WTC11 (cell line): ENCODE data around the gene GLCCI1. TPM values are rescaled to one million over a fixed set of nuclear protein-coding genes. Genes with fewer than 3 reads are reported as not detected.
A peak's percentile ranks its signal among the peaks of the same experiment; 100 is the strongest.

Experiments
- ATAC-seq: fragments of 200-7000 bp; cut with Tn5 transposase; 2 replicates; pipeline ENCODE4 v1.10.0; 2021; ENCODE audit warnings: mild to moderate bottlenecking, moderate library complexity
- CTCF ChIA-PET: fragments of 300-600 bp; sonication (Branson Sonifier 250); formaldehyde crosslinking; loops from one replicate; lab custom pipeline; 2021; ENCODE audit warnings: antibody characterized with exemption; lab: Charles Lee
- POLR2A ChIA-PET: fragments of 350-600 bp; sonication (Branson Sonifier 250); formaldehyde crosslinking; loops from one replicate; lab custom pipeline; 2021; ENCODE audit warnings: antibody characterized with exemption; lab: Charles Lee
- DNase-seq: peaks from one replicate; pipeline ENCODE4 v3.0.0; 2021; ENCODE audit warnings: low spot score
- H3K27ac Mint-ChIP-seq: 2 replicates; pipeline ENCODE4 v1.8.0; 2021; ENCODE audit warnings: mixed read lengths
- H3K27me3 Mint-ChIP-seq: 2 replicates; pipeline ENCODE4 v1.8.0; 2021; ENCODE audit warnings: low read depth, mild to moderate bottlenecking, moderate library complexity, mixed read lengths
- H3K36me3 Mint-ChIP-seq: 2 replicates; pipeline ENCODE4 v1.8.0; 2021; ENCODE audit warnings: mixed read lengths
- H3K4me1 Mint-ChIP-seq: 2 replicates; pipeline ENCODE4 v1.8.0; 2022; ENCODE audit warnings: mixed read lengths
- H3K4me3 Mint-ChIP-seq: 2 replicates; pipeline ENCODE4 v1.8.0; 2021; ENCODE audit warnings: mild to moderate bottlenecking, moderate library complexity, mixed read lengths
- H3K9me3 Mint-ChIP-seq: 2 replicates; pipeline ENCODE4 v1.8.0; 2021; ENCODE audit warnings: mixed read lengths
- ATF1 ChIP-seq: sonication (generic); formaldehyde crosslinking; IDR thresholded peaks from 2 replicates; pipeline ENCODE4 v1.8.1; 2023; ENCODE audit warnings: mild to moderate bottlenecking, moderate library complexity, missing genetic modification reagents
- ESRRA ChIP-seq: sonication (generic); formaldehyde crosslinking; IDR thresholded peaks from 2 replicates; pipeline ENCODE4 v1.8.1; 2022; ENCODE audit warnings: mild to moderate bottlenecking, missing genetic modification reagents, borderline replicate concordance
- FOXJ3 ChIP-seq: sonication (generic); formaldehyde crosslinking; IDR thresholded peaks from 2 replicates; pipeline ENCODE4 v1.9.0; 2021; ENCODE audit warnings: missing genetic modification reagents, mild to moderate bottlenecking, borderline replicate concordance
- JAZF1 ChIP-seq: fragments of 250-450 bp; sonication (Bioruptor Pico); IDR thresholded peaks from 2 replicates; pipeline ENCODE4 v1.9.0; 2021; ENCODE audit warnings: moderate library complexity, mild to moderate bottlenecking, inconsistent platforms
- KAT7 ChIP-seq: sonication (generic); formaldehyde crosslinking; IDR thresholded peaks from 2 replicates; pipeline ENCODE4 v1.8.1; 2023; ENCODE audit warnings: missing genetic modification reagents, mild to moderate bottlenecking, borderline replicate concordance
- MXD4 ChIP-seq: fragments of 250-450 bp; sonication (Bioruptor Pico); IDR thresholded peaks from 2 replicates; pipeline ENCODE4 v1.8.0; 2021; ENCODE audit warnings: mild to moderate bottlenecking, moderate library complexity, borderline replicate concordance
- NFE2L1 ChIP-seq: sonication (generic); formaldehyde crosslinking; IDR thresholded peaks from 2 replicates; pipeline ENCODE4 v1.8.1; 2023; ENCODE audit warnings: missing genetic modification reagents
- NR2C2 ChIP-seq: sonication (generic); formaldehyde crosslinking; IDR thresholded peaks from 2 replicates; pipeline ENCODE4 v1.8.0; 2022; ENCODE audit warnings: mild to moderate bottlenecking, missing genetic modification reagents
- NR3C1 ChIP-seq: sonication (generic); formaldehyde crosslinking; conservative IDR thresholded peaks from 2 replicates; pipeline ENCODE4 v1.8.1; 2023; ENCODE audit warnings: low read depth, mild to moderate bottlenecking, missing genetic modification reagents
- RORB ChIP-seq: fragments of 250-450 bp; sonication (Bioruptor Pico); IDR thresholded peaks from 2 replicates; pipeline ENCODE4 v1.9.0; 2021; ENCODE audit warnings: mild to moderate bottlenecking
- SMAD3 ChIP-seq: sonication (generic); formaldehyde crosslinking; IDR thresholded peaks from 2 replicates; pipeline ENCODE4 v1.8.0; 2022; ENCODE audit warnings: missing genetic modification reagents, mild to moderate bottlenecking, borderline replicate concordance
- SMAD4 ChIP-seq: sonication (generic); formaldehyde crosslinking; IDR thresholded peaks from 2 replicates; pipeline ENCODE4 v1.8.0; 2022; ENCODE audit warnings: mild to moderate bottlenecking, missing genetic modification reagents
- ZNF317 ChIP-seq: sonication (generic); formaldehyde crosslinking; IDR thresholded peaks from 2 replicates; pipeline ENCODE4 v1.8.1; 2023; ENCODE audit warnings: low read depth, mild to moderate bottlenecking, moderate library complexity, missing genetic modification reagents, borderline replicate concordance
- ZNF396 ChIP-seq: fragments of 250-450 bp; sonication (Bioruptor Pico); IDR thresholded peaks from 2 replicates; pipeline ENCODE4 v1.8.0; 2021; ENCODE audit warnings: mild to moderate bottlenecking, moderate library complexity, borderline replicate concordance
- ZNF671 ChIP-seq: fragments of 250-450 bp; sonication (Bioruptor Pico); IDR thresholded peaks from 2 replicates; pipeline ENCODE4 v1.8.0; 2021; ENCODE audit warnings: mild to moderate bottlenecking
- total RNA-seq: library from RNA; stranded (reverse); gene quantifications from 3 replicates; pipeline ENCODE4 v1.2.3, GENCODE V29; 2021
- TF ChIP-seq, protein P1 (sequence below): fragments of 250-450 bp; sonication (Bioruptor Pico); conservative IDR thresholded peaks from 2 replicates; pipeline ENCODE4 v1.9.0; 2021; ENCODE audit warnings: mild to moderate bottlenecking
- TF ChIP-seq, protein P2 (sequence below): fragments of 200-600 bp; IDR thresholded peaks from 2 replicates; pipeline ENCODE4 v1.8.0; 2022; ENCODE audit warnings: antibody characterized with exemption
- TF ChIP-seq, protein P3 (sequence below): sonication (generic); formaldehyde crosslinking; IDR thresholded peaks from 2 replicates; pipeline ENCODE4 v1.8.1; 2023; ENCODE audit warnings: mild to moderate bottlenecking, missing genetic modification reagents, borderline replicate concordance
- TF ChIP-seq, protein P4 (sequence below): sonication (generic); formaldehyde crosslinking; IDR thresholded peaks from 2 replicates; pipeline ENCODE4 v1.8.1; 2023; ENCODE audit warnings: mild to moderate bottlenecking, missing genetic modification reagents, moderate library complexity
- TF ChIP-seq, protein P5 (sequence below): sonication (generic); formaldehyde crosslinking; IDR thresholded peaks from 2 replicates; pipeline ENCODE4 v1.8.1; 2022; ENCODE audit warnings: low read depth, mild to moderate bottlenecking, moderate library complexity, missing genetic modification reagents, borderline replicate concordance
- TF ChIP-seq, protein P6 (sequence below): sonication (generic); formaldehyde crosslinking; IDR thresholded peaks from 2 replicates; pipeline ENCODE4 v1.8.1; 2023; ENCODE audit warnings: mild to moderate bottlenecking, missing genetic modification reagents
- TF ChIP-seq, protein P7 (sequence below): sonication (generic); formaldehyde crosslinking; IDR thresholded peaks from 2 replicates; pipeline ENCODE4 v1.8.0; 2022; ENCODE audit warnings: mild to moderate bottlenecking, missing genetic modification reagents
- TF ChIP-seq, protein P8 (sequence below): sonication (generic); formaldehyde crosslinking; IDR thresholded peaks from 2 replicates; pipeline ENCODE4 v1.8.1; 2023; ENCODE audit warnings: mild to moderate bottlenecking, missing genetic modification reagents, moderate library complexity

The GLCCI1 gene
- total RNA-seq, 1 experiment from 2014 or later: 23.8 TPM

DNA sequence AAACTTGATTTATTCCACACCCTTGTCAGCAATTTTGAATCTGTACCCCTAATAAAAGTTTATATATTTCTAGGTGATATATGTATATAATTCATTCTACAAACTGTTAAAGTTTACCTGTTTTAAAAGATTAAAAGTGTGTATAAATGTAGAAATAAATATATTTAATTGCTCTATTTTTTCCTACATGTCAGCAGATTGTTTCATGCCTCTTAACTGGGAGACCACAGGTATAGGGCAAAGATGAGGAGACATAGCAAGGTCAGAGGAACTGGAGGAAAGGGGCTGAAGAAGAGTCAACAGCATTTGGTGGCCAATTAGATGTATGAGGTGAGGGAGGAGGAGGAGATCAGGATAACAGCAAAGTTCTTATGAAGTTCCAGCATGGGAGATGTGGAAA lies 109.8 kb downstream of the GLCCI1 start (continued):
- TF ChIP-seq, protein P1, sequence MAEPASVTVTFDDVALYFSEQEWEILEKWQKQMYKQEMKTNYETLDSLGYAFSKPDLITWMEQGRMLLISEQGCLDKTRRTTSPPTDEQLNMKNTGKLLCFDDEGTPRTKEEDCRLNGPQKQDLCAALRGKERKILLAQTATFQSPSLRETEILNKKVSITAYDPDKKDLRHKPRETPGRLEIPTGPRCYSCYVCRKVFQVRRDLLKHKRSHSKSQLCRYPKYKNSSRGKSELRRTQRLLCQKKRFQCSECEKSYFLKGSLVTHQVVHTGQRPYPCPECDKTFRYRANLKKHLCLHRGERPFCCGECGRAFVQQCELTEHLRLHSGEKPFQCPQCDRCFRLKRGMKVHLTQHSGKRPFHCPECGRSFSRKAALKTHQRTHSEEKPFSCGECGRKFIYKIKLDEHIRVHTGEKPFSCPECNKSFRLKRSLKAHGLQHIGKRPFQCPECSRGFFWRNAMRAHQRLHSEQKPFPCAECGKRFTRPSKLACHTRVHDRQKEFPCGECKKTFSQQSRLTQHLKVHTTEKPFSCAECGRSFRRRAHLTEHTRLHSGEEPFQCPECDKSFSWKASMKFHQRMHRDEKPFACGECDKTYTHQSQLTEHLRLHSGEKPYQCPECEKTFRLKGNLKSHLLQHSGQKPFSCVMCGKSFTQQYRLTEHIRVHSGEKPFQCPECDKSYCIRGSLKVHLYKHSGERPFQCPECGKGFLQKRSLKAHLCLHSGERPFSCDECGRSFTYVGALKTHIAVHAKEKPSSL (CRISPR knock-in tag): no peak
- TF ChIP-seq, protein P2, sequence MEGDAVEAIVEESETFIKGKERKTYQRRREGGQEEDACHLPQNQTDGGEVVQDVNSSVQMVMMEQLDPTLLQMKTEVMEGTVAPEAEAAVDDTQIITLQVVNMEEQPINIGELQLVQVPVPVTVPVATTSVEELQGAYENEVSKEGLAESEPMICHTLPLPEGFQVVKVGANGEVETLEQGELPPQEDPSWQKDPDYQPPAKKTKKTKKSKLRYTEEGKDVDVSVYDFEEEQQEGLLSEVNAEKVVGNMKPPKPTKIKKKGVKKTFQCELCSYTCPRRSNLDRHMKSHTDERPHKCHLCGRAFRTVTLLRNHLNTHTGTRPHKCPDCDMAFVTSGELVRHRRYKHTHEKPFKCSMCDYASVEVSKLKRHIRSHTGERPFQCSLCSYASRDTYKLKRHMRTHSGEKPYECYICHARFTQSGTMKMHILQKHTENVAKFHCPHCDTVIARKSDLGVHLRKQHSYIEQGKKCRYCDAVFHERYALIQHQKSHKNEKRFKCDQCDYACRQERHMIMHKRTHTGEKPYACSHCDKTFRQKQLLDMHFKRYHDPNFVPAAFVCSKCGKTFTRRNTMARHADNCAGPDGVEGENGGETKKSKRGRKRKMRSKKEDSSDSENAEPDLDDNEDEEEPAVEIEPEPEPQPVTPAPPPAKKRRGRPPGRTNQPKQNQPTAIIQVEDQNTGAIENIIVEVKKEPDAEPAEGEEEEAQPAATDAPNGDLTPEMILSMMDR: no peak
- TF ChIP-seq NFE2L1: no peak
- no peak for TF ChIP-seq ZNF671 (CRISPR knock-in tag)
- TF ChIP-seq JAZF1 (CRISPR knock-in tag): no peak
- TF ChIP-seq, protein P3, sequence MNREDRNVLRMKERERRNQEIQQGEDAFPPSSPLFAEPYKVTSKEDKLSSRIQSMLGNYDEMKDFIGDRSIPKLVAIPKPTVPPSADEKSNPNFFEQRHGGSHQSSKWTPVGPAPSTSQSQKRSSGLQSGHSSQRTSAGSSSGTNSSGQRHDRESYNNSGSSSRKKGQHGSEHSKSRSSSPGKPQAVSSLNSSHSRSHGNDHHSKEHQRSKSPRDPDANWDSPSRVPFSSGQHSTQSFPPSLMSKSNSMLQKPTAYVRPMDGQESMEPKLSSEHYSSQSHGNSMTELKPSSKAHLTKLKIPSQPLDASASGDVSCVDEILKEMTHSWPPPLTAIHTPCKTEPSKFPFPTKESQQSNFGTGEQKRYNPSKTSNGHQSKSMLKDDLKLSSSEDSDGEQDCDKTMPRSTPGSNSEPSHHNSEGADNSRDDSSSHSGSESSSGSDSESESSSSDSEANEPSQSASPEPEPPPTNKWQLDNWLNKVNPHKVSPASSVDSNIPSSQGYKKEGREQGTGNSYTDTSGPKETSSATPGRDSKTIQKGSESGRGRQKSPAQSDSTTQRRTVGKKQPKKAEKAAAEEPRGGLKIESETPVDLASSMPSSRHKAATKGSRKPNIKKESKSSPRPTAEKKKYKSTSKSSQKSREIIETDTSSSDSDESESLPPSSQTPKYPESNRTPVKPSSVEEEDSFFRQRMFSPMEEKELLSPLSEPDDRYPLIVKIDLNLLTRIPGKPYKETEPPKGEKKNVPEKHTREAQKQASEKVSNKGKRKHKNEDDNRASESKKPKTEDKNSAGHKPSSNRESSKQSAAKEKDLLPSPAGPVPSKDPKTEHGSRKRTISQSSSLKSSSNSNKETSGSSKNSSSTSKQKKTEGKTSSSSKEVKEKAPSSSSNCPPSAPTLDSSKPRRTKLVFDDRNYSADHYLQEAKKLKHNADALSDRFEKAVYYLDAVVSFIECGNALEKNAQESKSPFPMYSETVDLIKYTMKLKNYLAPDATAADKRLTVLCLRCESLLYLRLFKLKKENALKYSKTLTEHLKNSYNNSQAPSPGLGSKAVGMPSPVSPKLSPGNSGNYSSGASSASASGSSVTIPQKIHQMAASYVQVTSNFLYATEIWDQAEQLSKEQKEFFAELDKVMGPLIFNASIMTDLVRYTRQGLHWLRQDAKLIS (CRISPR knock-in tag): no peak
- TF ChIP-seq, protein P4, sequence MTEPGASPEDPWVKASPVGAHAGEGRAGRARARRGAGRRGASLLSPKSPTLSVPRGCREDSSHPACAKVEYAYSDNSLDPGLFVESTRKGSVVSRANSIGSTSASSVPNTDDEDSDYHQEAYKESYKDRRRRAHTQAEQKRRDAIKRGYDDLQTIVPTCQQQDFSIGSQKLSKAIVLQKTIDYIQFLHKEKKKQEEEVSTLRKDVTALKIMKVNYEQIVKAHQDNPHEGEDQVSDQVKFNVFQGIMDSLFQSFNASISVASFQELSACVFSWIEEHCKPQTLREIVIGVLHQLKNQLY (CRISPR knock-in tag): no peak

DNA sequence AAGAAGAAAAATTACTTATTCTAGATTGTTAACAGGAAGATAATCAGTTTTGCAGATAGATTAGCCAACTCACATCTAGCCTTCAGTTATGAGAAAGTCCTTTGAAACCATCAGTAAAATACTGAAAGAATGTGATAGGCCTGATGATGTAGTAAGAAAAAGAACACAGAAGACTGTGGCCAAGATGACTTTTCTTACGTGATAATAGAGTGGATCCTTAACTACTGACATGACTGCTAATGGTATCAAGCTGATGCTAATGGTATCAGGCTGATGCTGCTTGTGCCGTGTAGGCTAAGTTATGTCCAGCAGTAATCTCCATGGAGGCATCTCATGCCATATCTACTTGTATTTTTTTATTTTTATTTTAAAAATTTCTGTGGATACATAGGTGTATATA lies 114.2 kb downstream of the GLCCI1 start:
- peaks cover under 1% of the 10 kb centered on the region; the same call in 1 of the 2 replicates for H3K9me3 Mint-ChIP-seq

DNA sequence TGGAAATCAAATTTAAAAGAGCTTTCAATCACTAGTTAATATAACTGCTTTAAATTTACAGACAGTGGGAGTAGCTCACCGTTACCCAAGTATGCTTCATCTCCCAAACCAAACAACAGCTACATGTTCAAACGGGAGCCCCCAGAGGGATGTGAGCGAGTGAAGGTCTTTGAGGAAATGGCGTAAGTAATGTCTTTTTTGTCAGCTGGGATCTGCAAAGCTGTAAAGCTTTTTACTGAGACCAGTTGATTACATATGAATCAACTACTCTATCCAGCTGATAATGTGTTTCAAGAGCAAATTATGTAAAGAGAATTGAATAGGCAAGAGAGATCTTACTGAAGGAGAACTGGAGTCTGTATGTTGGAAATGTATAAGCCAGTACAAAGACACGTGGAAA lies 116.2 kb downstream of the GLCCI1 start:
- DNase-seq (no peak), ATAC-seq (peak; percentile 61; the same call in 1 of the 2 replicates)
- no peaks in the 10 kb centered on the region for H3K9me3 Mint-ChIP-seq
- peaks cover 26% of the 10 kb centered on the region for H3K4me1 Mint-ChIP-seq
- no peaks in the 10 kb centered on the region for H3K27me3 Mint-ChIP-seq
- H3K27ac Mint-ChIP-seq: no peak overlapping the region
- POLR2A ChIA-PET: interaction anchor here (0.9 to 1.4 kb wide), 3 partner anchors 9 to 63 kb away, joined by 3 to 4 read pairs (median 4); no protein-coding TSS in a partner anchor
- CTCF ChIA-PET: interaction anchor here (0.6 to 2.6 kb wide), 7 partner anchors 9 to 403 kb away, joined by 3 to 9 read pairs (median 5); no protein-coding TSS in a partner anchor
- peaks cover 3% of the 10 kb centered on the region; the same call in 1 of the 2 replicates for H3K36me3 Mint-ChIP-seq
- no peak overlapping the region for H3K4me3 Mint-ChIP-seq
- TF ChIP-seq ATF1 (CRISPR knock-in tag): no peak
- TF ChIP-seq, protein P5, sequence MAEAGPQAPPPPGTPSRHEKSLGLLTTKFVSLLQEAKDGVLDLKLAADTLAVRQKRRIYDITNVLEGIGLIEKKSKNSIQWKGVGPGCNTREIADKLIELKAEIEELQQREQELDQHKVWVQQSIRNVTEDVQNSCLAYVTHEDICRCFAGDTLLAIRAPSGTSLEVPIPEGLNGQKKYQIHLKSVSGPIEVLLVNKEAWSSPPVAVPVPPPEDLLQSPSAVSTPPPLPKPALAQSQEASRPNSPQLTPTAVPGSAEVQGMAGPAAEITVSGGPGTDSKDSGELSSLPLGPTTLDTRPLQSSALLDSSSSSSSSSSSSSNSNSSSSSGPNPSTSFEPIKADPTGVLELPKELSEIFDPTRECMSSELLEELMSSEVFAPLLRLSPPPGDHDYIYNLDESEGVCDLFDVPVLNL (CRISPR knock-in tag): no peak
- no peak for TF ChIP-seq RORB (CRISPR knock-in tag)
- TF ChIP-seq MXD4 (CRISPR knock-in tag): no peak
- no peak for TF ChIP-seq SMAD3 (CRISPR knock-in tag)
- TF ChIP-seq, protein P6, sequence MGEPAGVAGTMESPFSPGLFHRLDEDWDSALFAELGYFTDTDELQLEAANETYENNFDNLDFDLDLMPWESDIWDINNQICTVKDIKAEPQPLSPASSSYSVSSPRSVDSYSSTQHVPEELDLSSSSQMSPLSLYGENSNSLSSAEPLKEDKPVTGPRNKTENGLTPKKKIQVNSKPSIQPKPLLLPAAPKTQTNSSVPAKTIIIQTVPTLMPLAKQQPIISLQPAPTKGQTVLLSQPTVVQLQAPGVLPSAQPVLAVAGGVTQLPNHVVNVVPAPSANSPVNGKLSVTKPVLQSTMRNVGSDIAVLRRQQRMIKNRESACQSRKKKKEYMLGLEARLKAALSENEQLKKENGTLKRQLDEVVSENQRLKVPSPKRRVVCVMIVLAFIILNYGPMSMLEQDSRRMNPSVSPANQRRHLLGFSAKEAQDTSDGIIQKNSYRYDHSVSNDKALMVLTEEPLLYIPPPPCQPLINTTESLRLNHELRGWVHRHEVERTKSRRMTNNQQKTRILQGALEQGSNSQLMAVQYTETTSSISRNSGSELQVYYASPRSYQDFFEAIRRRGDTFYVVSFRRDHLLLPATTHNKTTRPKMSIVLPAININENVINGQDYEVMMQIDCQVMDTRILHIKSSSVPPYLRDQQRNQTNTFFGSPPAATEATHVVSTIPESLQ (CRISPR knock-in tag): no peak
- TF ChIP-seq ZNF396: no peak
- no peak for TF ChIP-seq NR3C1 (CRISPR knock-in tag)

More for the DNA sequence above, 114.2 kb downstream of the GLCCI1 start:
- DNase-seq (no peak), ATAC-seq (no peak)
- no peak overlapping the region for H3K27ac Mint-ChIP-seq
- ChIA-PET CTCF (interaction anchor here (1.2 kb wide), 1 partner anchor 213 kb away, joined by 3 read pairs; no protein-coding TSS in a partner anchor), POLR2A (no interaction called here)
- no peaks in the 10 kb centered on the region for H3K27me3 Mint-ChIP-seq
- no peak for TF ChIP-seq KAT7 (CRISPR knock-in tag)
- no peak for TF ChIP-seq FOXJ3
- no peak for TF ChIP-seq ESRRA (CRISPR knock-in tag)
- no peak for TF ChIP-seq ZNF396
- TF ChIP-seq, protein P7, sequence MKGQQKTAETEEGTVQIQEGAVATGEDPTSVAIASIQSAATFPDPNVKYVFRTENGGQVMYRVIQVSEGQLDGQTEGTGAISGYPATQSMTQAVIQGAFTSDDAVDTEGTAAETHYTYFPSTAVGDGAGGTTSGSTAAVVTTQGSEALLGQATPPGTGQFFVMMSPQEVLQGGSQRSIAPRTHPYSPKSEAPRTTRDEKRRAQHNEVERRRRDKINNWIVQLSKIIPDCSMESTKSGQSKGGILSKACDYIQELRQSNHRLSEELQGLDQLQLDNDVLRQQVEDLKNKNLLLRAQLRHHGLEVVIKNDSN (CRISPR knock-in tag): no peak
- TF ChIP-seq, protein P8, sequence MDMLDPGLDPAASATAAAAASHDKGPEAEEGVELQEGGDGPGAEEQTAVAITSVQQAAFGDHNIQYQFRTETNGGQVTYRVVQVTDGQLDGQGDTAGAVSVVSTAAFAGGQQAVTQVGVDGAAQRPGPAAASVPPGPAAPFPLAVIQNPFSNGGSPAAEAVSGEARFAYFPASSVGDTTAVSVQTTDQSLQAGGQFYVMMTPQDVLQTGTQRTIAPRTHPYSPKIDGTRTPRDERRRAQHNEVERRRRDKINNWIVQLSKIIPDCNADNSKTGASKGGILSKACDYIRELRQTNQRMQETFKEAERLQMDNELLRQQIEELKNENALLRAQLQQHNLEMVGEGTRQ (CRISPR knock-in tag): no peak
- TF ChIP-seq NR2C2 (CRISPR knock-in tag): no peak
- TF ChIP-seq ZNF317 (CRISPR knock-in tag): no peak
- TF ChIP-seq SMAD4 (CRISPR knock-in tag): no peak
- peaks cover 3% of the 10 kb centered on the region; the same call in 1 of the 2 replicates for H3K36me3 Mint-ChIP-seq
- H3K4me1 Mint-ChIP-seq: peaks cover 26% of the 10 kb centered on the region
- no peak overlapping the region for H3K4me3 Mint-ChIP-seq
